GM23338 (cell line): ENCODE data around the gene SENP6.

Experiments
- CTCF ChIP-seq, 2 experiments: fragments of 200-600 bp in 1 of 2; sonication (generic) in 1 of 2; conservative IDR thresholded peaks; 2 replicates each; pipeline versions ENCODE4 v1.5.1 to v1.6.1; 2016 to 2017; ENCODE audit warnings: antibody characterized with exemption in 2 of 2, low read depth in 2 of 2, mild to moderate bottlenecking in 2 of 2, moderate library complexity in 1 of 2
- EZH2 ChIP-seq: fragments of 200-600 bp; sonication (generic); IDR thresholded peaks from one replicate; pipeline ENCODE4 v1.8.0; 2017; ENCODE audit warnings: antibody characterized with exemption, mild to moderate bottlenecking, low read depth; ENCODE audit not compliant: unreplicated experiment
- EZH2phosphoT487 ChIP-seq: fragments of 200-600 bp; sonication (generic); IDR thresholded peaks from one replicate; pipeline ENCODE4 v1.8.1; 2018; ENCODE audit warnings: antibody characterized with exemption; ENCODE audit not compliant: unreplicated experiment
- JUNB ChIP-seq: IDR thresholded peaks from one replicate; pipeline ENCODE4 v1.6.1; 2016; ENCODE audit warnings: antibody characterized with exemption; ENCODE audit not compliant: unreplicated experiment
- NANOG ChIP-seq: IDR thresholded peaks from 2 replicates; pipeline ENCODE4 v1.6.1; 2016; ENCODE audit warnings: antibody characterized with exemption, borderline replicate concordance
- POLR2AphosphoS5 ChIP-seq: IDR thresholded peaks from 2 replicates; pipeline ENCODE4 v1.6.1; 2016; ENCODE audit warnings: antibody characterized with exemption, low read depth
- REST ChIP-seq: IDR thresholded peaks from one replicate; pipeline ENCODE4 v1.6.1; 2018; ENCODE audit warnings: antibody characterized with exemption; ENCODE audit not compliant: unreplicated experiment
- ZNF331 ChIP-seq: fragments of 250-450 bp; sonication (Bioruptor Pico); IDR thresholded peaks from 2 replicates; pipeline ENCODE4 v1.5.0; 2020; ENCODE audit warnings: low read depth, mild to moderate bottlenecking, moderate library complexity

- TF ChIP-seq CTCF (conservative IDR thresholded peaks at IDR 0.05; ENCODE audit: low read depth in 2 of 2) (no peak), EZH2phosphoT487 (no peak), EZH2 (no peak), POLR2AphosphoS5 (no peak), JUNB (no peak), REST (no peak), ZNF331 (CRISPR knock-in tag) (no peak), NANOG (no peak)
These were observed 134.0 kb downstream of the SENP6 start for GRCh38 chr6:75735491-75736186.
